GM20000 (cell line): ENCODE measurements around the gene ZNF462.
"Not testable (repeated sequence)": the region's sequence is repeated elsewhere in the genome, so short reads cannot be mapped to it uniquely, and the experiment has no call there.

Experiments
- DNase-seq: peaks from one replicate; pipeline ENCODE4 v3.0.0; 2012; ENCODE audit warnings: low spot score
- CTCF ChIP-seq: IDR thresholded peaks from 2 replicates; pipeline ENCODE4 v1.5.1; 2012; ENCODE audit warnings: mild to moderate bottlenecking, control low read depth; ENCODE audit errors: extremely low read depth, missing control alignments

Gene ZNF462

GRCh38 chr9:106983346-106983745, 120.4 kb downstream of the ZNF462 start:
- DNase-seq, result no peak
- no peak for TF ChIP-seq CTCF

- not testable (repeated sequence) for DNase-seq
These were observed 126.9 kb downstream of the ZNF462 start for GRCh38 chr9:106989904-106990303.

GRCh38 chr9:106992186-106992585, 129.2 kb downstream of the ZNF462 start:
- TF ChIP-seq CTCF, result no peak
- no peak for DNase-seq

- no peak for DNase-seq
- TF ChIP-seq CTCF, result no peak
These were observed 130.6 kb downstream of the ZNF462 start for GRCh38 chr9:106993603-106994002.

GRCh38 chr9:106994463-106994862, 131.5 kb downstream of the ZNF462 start:
- no peak for TF ChIP-seq CTCF
- DNase-seq, result no peak

GRCh38 chr9:107000218-107000617, 137.3 kb downstream of the ZNF462 start:
- TF ChIP-seq CTCF, result no peak
- no peak for DNase-seq

GRCh38 chr9:107005201-107005600, 142.2 kb downstream of the ZNF462 start:
- no peak for DNase-seq
- no peak for TF ChIP-seq CTCF

- DNase-seq, result no peak
- TF ChIP-seq CTCF, result no peak
These were observed 144.4 kb downstream of the ZNF462 start for GRCh38 chr9:107007402-107007801.
